ENCODE results near the gene CDH4. TPM values are rescaled to one million over a fixed set of nuclear protein-coding genes. Genes with fewer than 3 reads are reported as not detected.

CDH4 gene
- total and polyA plus RNA-seq, 2 of the 4 experiments (the other 2 are of a cell fraction): 1.6 to 3.5 TPM

GRCh38 chr20:61478611-61479305 lies 226.7 kb downstream of the CDH4 start:
- Histone ChIP-seq H3K14ac (replicated peaks; ENCODE audit: low read depth, low read length) (no peak overlapping the region), H2AFZ (replicated peaks; ENCODE audit: low read length, poor library complexity) (no peak overlapping the region), H4K5ac (ENCODE audit: low read depth, low read length) (no peak overlapping the region), H2BK5ac (ENCODE audit: low read depth, low read length, poor library complexity, severe bottlenecking) (no peak overlapping the region), H3K23ac (ENCODE audit: low read depth, low read length) (no peak overlapping the region), H2BK15ac (ENCODE audit: low read depth, low read length) (no peak overlapping the region), H3K4me2 (ENCODE audit: low read depth, low read length) (no peak overlapping the region), H2BK120ac (ENCODE audit: low read depth, low read length) (no peak overlapping the region), H3K9me3 (ENCODE audit: control insufficient read depth, insufficient read depth, low read length) (peaks cover 9% of the 10 kb centered on the region), H3K79me1 (ENCODE audit: low read depth in 1 of 2, low read length in 2 of 2) (no peaks in the 10 kb centered on the region), H3K36me3 (ENCODE audit: control insufficient read depth, insufficient read depth, low read length) (no peaks in the 10 kb centered on the region), H3K4me3 (ENCODE audit: insufficient read depth, low read depth, low read length) (no peak overlapping the region), H2AK9ac (replicated peaks; ENCODE audit: low read depth, low read length, poor library complexity) (no peak overlapping the region), H2AK5ac (ENCODE audit: low read depth, low read length) (no peak overlapping the region), H3K9ac (ENCODE audit: low read depth, low read length) (no peak overlapping the region), H2BK20ac (ENCODE audit: low read depth, low read length) (no peak overlapping the region), H4K91ac (ENCODE audit: insufficient read depth, low read depth, low read length) (no peak overlapping the region), H3K9me1 (ENCODE audit: insufficient read depth, low read length) (no peaks in the 10 kb centered on the region), H3K4ac (ENCODE audit: low read depth, low read length) (no peak overlapping the region), H4K8ac (ENCODE audit: low read depth in 2 of 2, low read length in 2 of 2) (no peak overlapping the region), H3K4me1 (ENCODE audit: control insufficient read depth, insufficient read depth, low read length) (no peaks in the 10 kb centered on the region), H4K20me1 (ENCODE audit: insufficient read depth, low read length) (no peaks in the 10 kb centered on the region), H3K56ac (ENCODE audit: extremely low read depth, insufficient read depth, low read length) (no peak overlapping the region), H3K18ac (ENCODE audit: low read depth, low read length) (no peak overlapping the region), H3K27ac (ENCODE audit: insufficient read depth, low read length) (no peak overlapping the region), H3K27me3 (ENCODE audit: control insufficient read depth, insufficient read depth, low read length) (no peaks in the 10 kb centered on the region)
- ChIA-PET CTCF (no interaction called here), POLR2A (ENCODE audit: unreplicated experiment) (no interaction called here)
- in situ Hi-C loops (cut with MboI; ENCODE audit: low sequenced_read_pairs) (no loop called here), intact Hi-C loops (cut with micrococcal nuclease) (no loop called here), dilution Hi-C loops (cut with HindIII; ENCODE audit: low sequenced_read_pairs, unreplicated experiment) (no loop called here)
- BruUV-seq (replicated peaks): no TSS peak
- WGBS, 2 experiments (ENCODE audit: extremely low coverage in 2 of 2, insufficient read length in 1 of 2): no CpG with 5 or more reads among the region's 13 CpGs
- ATAC-seq (ENCODE audit: low read depth) (no peak), DNase-seq (no peak)
- TF ChIP-seq FOS (IDR thresholded peaks at IDR 0.05; ENCODE audit: low read depth, low read length) (no peak), RAD21 (IDR thresholded peaks at IDR 0.05; ENCODE audit: low read length) (no peak), RCOR1 (IDR thresholded peaks at IDR 0.05; ENCODE audit: insufficient replicate concordance, low read length) (no peak), SMC3 (IDR thresholded peaks at IDR 0.05; ENCODE audit: low read depth, low read length) (no peak), POLR2A (IDR thresholded peaks at IDR 0.05; ENCODE audit: low read depth, low read length) (no peak), ELK1 (IDR thresholded peaks at IDR 0.05; ENCODE audit: borderline replicate concordance, low read depth, low read length) (no peak), BHLHE40 (IDR thresholded peaks at IDR 0.05; ENCODE audit: low read depth, low read length) (no peak), NFE2L2 (IDR thresholded peaks at IDR 0.05; ENCODE audit: low read depth, low read length) (no peak), CHD1 (IDR thresholded peaks at IDR 0.05; ENCODE audit: low read depth, low read length) (no peak), MAFK (IDR thresholded peaks at IDR 0.05; ENCODE audit: low read depth, low read length) (no peak), CTCF (conservative IDR thresholded peaks at IDR 0.05; ENCODE audit: low read depth, low read length) (no peak), MXI1 (IDR thresholded peaks at IDR 0.05; ENCODE audit: borderline replicate concordance, low read depth, low read length) (no peak), CEBPB (IDR thresholded peaks at IDR 0.05; ENCODE audit: low read depth, low read length) (no peak), RFX5 (IDR thresholded peaks at IDR 0.05; ENCODE audit: low read depth, low read length) (no peak), MAZ (IDR thresholded peaks at IDR 0.05; ENCODE audit: borderline replicate concordance, low read depth, low read length) (no peak)
- TF ChIP-seq, protein P1, sequence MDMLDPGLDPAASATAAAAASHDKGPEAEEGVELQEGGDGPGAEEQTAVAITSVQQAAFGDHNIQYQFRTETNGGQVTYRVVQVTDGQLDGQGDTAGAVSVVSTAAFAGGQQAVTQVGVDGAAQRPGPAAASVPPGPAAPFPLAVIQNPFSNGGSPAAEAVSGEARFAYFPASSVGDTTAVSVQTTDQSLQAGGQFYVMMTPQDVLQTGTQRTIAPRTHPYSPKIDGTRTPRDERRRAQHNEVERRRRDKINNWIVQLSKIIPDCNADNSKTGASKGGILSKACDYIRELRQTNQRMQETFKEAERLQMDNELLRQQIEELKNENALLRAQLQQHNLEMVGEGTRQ (IDR thresholded peaks at IDR 0.05; ENCODE audit: low read depth, low read length): no peak

All from IMR-90 (cell line).